ENCODE data around the gene GMDS.
A peak's percentile ranks its signal among the peaks of the same experiment; 100 is the strongest.

GMDS gene

DNA sequence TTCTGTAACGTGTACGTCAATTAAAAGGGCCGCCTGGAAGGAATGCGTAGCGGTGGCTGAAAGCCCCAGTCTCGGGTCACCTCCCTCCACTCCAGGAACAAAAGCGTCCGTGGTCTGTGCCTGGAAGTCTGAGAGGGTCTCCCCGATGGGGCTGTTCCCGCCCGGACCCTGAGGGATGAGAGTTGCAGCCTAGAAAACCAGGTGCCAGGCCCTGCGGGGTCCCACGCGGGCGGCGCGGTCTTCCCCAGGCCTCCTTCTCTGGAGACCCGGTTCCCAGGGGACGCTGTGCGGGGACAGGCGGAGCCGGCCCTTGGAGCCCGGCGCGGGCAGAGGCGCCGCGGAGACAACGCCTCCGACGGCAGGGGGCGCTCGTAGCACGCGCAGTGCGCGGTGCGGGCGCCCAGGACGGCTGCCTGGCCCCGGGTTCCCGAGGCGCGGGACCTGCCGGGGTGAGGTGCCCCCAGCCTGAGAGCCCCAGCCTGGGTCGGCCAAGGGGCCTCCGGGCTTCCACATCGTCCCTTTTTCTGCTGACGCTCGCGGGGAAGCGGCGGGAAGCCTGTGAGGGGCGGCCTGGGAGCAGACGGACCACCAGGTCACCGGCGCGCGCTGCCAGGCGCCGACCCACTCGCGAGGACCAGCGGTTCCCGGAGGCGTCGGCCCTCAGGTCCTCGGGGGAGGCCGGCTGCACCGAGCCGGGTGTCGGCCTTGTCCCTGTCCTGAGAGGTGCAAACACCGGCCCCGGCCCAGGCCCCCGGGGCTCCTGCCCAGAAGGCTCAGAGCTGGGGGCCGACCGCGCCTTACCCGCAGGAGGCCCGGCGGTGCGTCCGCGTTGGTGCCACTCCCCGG, 641.0 kb downstream of the GMDS start:
- peak in 1 of 2 donors; percentile 49 for DNase-seq (ENCODE audit: low read depth in 2 of 2)

DNA sequence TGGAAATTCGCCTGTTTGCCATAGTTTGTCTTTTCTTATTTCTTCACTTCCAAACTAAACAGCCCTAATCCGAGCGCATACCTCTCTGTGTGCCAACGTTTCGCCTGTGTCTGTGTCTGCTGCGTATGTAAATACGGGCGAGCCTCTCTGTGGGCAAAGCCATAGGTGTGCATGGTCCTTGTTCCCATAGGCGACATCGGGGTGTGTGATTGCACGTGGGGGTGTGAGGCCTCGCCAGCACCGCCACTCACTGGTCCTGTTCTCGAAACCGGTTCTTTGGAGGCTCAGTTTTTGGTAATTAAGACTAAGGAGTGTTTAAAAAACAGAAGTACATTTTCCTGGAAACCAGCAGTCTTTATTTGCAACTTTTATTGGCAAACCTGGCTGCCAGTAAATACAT, 641.7 kb downstream of the GMDS start:
- no peak for DNase-seq (ENCODE audit: low read depth in 2 of 2)

DNA sequence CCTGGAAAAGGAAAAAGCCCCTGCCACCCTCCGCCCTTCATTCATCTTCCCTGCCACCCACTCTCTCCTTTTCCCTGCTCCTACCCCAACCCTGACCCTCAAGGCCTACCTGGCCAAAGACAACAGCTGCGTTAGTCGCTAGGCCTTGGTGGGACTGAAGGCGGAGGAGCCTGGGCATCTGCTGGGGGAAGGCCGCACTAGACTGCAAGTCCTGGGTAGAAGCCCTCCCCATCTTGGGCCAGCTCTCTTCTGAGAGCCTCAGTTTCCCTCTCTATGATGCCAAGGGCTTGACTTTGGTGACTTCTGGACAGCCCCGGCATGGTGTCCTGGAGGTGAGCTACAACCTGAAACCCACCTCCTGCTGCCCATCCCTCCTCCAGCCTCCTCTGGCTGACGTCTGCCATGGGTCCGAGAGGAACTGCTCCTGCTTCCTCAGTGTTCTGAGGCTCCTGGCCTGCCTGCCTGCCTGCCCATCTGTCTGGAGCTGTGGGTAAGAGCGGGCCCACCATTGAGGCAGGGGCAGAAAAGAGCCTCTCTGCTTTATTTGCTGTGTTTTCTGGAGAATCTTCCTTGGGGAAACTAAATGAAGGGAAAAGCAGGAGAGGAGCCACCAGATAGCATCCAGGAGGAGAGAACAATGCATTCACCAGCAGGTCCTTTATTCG, 643.2 kb downstream of the GMDS start:
- no peak for DNase-seq (ENCODE audit: low read depth in 2 of 2)

DNA sequence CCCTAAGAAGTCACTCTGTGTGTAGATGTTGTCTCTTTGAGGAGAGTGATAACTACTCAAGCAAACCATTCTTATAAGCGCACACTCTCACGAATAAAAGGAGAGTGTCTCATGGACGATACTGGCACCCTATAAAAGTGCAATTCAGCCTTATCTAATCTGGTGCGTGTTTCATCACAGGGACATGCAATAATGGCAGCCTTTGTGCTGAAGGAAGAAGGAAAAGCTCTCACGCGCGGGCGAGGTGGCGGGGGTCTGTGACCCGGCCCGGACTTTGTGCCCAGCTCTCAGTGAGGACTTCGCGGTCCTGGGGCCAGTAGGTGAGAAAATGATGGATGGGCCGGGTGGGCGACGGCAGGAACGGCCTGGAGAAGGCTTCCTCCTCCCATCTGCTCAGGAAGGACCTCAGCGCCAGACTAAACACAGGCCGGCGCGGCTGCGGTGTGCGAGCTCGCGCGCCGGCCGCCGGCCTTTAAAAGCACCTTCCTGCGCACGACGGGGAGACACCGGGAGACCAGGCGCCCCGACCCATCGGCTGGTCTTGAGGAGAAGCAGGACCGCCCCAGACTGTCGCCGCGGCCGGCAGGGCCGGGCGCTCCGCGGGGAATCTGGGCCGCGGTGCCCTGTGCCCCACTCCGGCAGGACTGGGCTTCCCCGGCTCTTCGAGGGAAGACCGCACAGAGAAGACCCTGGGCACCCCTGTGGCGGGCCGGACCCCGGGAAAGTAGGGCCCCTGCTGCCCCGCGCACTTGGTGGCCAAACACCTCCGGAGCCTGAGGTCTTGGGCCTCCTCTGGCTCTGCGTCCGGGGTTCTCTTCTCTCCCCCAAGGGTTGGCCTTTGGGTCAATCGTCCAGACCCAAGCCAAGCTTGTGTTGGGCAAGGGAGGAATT, 644.0 kb downstream of the GMDS start:
- DNase-seq (ENCODE audit: low read depth in 2 of 2): no peak

DNA sequence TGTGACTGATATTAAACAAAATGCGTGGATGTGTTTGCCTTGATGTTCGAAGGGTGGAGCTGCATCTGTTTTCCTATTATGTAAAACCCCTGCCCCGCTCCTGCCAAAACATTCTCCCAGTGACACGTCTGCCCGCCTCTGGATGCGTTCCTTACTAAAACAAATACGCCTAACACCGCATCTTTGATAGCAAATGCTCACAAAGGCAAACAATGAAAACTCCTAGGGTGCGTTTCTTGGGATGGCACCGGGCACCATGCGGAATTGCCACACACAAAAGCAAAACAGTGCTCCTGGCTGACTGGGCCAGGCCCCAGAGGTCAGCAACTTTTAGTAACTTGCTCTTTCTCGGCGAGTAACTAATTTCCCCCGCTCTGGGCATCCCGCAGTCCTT, 644.6 kb downstream of the GMDS start:
- DNase-seq (ENCODE audit: low read depth in 2 of 2): no peak

DNA sequence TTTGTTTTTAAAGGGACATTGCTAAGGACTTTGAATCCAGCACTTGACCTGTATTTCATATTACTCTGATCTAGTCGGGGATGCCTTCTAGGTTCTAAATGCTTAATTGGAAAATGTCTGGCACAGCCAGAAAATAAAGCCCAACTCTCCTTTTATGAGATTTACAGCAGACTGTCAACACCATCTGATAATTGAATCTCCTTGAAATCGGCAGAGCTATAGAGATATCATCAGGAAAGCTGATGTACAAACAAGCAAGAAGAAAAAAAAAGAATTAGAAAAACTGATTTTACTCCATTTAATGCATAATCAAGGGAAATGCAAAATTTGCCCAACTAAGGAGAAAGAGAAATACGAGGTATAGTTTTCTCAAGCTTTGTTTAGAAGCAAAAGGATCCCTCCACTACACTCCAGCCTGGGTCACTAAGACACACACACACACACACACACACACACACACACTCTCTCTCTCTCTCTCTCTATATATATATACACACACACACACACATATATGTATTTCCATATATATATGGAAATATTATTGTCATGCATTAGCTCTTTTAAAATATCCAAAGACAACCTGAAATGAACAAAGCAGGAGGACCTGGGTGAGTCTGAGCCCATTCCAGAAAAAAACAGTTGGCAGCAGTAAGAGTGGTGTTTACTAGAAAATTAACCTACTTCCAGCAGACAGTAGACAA, 645.2 kb downstream of the GMDS start:
- DNase-seq (ENCODE audit: low read depth in 2 of 2): no peak

DNA sequence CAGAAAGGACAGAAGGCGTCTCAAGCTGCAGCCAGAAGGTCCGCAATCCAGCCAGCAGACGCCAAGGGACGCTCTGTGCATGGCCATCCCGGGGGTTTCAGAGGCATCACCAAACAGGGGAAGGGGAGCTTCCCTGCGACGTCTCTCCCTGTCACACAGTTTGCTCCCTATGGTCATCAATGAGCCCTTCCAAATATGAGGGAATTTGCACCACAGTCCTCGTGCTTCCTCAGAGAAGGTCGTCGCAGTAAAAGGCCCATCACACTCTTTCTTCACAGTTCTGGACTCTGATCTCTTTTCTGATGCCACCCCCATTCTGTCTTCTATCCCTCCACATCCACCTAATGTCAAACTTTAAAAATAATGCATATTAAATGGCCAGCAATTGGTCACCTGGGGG, 645.9 kb downstream of the GMDS start:
- DNase-seq (ENCODE audit: low read depth in 2 of 2): no peak

DNA sequence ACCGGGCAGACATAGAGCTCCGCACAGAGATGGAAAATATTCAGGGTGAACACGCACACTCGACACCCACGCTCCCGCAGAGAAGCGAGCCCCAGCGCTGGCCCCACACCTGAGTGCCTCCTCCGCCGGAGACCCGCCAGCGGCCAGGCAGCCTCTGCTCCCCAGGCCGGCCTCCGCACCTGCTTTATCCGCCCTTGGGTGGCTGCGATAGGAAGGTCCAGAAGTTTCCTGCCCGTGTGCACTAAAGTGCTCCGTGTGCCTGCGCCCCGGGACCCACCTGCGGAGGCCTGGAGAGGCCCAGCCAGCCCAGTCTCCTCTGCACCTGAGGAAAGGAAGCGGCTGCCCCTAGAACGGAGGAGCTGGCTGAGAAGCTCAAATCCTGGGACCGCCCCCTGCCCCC, 646.5 kb downstream of the GMDS start:
- no peak for DNase-seq (ENCODE audit: low read depth in 2 of 2)

DNA sequence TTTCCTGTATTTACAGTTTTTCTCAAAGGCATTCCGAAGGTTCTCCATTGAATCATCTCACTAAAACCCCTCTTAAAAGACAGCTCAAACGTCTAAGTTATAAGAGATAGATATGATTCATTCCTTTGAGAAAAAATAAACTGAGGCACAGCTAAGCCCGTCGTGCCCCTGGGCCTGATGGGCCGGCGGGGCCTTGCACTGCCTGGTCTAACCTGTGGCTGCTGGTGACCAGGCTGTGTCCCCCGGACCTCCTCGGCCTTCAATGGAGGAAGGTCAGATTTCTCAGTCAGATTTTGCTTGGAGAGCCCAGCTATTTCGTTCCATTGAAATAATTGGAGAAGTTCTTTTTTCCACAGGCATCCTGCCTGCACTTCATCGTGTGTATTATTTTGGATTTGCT, 647.0 kb downstream of the GMDS start:
- no peak for DNase-seq (ENCODE audit: low read depth in 2 of 2)

DNA sequence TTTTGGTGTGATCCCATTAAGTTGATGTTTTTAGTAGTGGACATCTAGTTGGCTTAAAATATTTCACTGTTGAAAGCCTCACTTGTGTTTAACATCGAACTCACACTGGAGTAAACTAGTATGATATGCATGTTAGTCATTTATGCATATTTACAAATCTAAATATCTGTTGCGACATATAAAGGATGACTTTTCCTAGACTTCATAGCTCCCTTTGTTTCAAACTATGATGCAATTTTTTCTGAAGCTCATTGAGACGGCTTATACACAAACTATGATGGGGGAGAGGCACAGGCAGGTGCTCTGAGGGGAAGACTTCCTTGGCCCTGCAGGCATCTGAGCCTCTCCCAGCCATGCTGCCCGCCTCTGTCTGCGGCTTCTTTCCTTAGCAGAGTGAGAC, 647.5 kb downstream of the GMDS start:
- no peak for DNase-seq (ENCODE audit: low read depth in 2 of 2)

DNA sequence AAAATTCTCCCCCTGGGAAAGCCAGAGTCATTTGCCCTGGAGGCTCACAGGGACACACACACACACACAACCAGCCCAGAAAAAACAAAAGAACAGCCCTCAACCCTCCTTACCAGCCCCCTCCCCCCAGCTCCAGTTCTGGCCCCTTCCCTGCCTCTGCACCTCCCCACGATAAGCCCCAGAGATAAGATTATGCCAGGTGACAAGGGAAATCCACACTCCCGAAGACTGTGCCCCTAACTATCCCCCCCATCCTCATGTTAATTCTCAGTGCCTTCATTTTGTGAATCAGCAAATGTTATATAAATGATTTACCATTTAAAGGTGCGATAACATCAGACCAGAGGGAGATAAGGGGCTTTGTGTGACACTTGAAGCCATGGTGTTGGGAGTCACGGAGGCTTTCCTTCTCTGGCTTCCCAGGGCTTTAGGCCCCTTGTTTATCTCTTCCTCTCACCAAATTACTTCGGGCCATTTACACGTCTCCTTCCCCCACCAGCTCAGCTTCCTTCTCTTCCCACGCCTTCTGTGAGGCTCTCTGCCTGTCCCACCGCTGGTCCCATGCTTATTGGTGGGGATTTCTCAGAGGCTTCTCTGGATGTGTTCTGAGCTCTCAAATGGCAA, 648.2 kb downstream of the GMDS start:
- no peak for DNase-seq (ENCODE audit: low read depth in 2 of 2)

DNA sequence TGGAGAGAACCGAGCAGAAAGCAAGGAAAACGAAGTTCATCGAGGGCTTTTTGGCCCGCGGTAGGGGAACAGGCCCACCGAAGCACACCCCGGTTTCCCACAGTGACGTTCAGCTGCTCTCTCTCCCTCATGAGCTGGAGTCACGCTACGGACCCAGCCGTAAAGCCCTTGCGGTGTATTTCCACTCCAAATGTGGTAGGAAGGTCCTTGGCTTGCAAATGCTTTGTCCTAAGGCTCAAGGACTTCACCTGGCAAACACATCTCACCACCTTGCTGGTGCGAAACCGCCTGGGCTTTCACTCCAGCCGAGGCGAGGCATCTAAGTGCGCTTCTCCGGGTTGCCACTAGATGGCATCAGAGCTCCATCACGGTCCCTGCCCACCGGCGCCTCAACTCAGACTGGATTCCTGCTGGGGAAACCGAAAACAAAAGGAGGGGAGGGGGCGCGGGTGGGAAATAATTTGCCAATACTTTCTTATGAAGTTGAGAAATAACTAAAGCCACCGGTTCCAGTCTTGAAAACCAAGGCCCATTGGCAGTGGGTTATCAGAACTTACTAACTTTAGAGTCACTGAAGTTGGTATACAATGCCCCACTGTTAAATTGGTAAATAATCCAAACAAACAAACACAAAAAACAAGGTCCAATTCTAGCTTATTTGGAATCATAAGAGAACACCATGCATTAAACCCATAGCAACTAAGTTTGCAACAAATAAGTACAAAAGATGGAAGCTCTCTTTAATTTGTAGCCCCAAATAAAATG, 649.1 kb downstream of the GMDS start:
- DNase-seq (ENCODE audit: low read depth in 2 of 2): peak; percentile 33 to 44

DNA sequence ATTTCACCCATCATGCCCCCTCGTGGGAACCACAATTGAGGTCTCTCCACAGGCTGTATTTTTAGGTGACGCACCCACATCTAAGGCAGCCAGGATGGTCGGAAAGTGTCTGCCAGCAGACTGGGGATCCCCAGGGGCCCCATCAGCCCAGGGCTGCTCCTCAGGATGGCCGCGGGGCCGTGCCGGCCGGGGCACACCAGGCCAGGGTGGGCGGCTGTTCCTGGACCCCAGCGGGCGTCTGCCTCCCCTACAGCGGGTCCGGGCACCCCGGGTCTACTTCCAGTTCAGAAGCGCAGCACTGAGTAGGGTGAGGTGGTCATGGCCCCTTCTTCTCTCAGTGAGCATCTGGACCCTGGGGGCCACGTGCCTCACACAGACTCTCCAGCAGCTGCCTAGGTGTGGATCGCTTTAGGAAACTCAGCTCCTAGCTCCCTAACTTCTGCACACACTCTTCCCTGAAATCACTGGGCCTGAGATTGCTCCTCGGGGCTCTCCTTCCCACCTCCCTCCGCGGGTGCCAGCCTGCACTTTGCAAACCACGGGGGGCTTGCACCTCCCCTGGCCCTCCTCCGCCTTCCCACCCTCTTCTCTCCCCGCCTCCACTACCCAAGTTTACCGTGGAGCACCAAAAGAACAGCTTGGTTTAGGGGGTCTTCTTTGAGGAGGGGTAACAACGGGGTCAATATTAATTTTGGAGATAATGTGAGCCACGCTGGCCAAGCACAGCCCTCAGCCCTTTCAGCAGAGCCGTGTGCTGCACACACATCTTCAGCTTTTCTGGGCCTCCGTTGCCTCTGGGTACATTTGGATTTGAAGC, 649.9 kb downstream of the GMDS start:
- DNase-seq (ENCODE audit: low read depth in 2 of 2): no peak

DNA sequence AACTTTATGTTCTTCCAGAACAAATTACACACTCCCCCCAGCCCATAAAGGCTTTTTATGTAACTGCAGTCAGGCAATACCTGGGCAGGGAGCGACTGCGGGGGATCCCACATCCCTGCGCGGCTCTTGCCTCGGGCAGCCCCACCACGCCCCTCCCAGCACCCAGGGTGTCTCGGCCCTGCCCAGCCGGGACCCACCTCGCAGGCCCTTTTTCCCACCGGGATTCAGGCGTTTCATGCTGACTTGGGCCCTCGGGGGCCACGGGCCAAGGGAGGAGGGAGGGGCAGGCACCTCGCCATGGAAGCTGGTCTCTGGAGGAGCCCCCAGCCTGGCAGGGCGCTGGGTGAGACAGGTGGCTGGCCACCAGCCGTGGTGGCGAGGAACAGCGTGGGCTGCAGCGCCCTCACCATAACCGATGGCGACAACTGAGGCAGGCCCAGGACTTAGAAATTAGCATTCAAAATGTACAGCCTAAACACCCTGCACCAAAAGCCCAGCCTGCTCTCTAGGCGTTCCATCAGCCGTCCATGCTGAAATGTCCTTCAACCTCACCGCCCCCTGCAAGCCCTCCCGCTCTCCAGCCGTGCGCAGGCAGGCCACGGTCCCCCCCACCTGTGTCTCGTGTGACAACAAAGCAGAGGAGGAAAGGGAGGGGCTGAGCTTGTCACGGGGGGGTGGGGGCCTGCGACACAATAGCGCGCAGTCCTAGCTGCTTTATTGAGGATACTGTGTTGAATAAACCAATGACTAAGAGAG, 650.8 kb downstream of the GMDS start:
- no peak for DNase-seq (ENCODE audit: low read depth in 2 of 2)

DNA sequence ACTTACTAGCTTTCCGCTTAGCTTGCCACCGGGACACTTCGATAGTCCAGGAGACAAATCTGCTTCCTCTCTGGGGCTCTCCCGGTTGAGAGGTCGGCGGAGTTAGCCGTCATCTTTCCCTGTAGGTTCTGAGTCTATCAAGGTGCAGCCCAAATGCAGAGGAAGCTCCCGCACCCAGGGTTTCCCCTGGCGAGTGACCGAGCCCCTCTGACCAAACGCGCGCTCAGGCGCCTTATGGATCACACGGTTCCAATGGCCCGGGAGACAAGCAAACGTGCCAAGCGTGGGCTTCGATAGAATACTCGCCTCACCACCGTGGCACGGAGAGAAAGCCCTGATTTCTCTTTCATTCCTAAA, 651.5 kb downstream of the GMDS start:
- DNase-seq (ENCODE audit: low read depth in 2 of 2): no peak

DNA sequence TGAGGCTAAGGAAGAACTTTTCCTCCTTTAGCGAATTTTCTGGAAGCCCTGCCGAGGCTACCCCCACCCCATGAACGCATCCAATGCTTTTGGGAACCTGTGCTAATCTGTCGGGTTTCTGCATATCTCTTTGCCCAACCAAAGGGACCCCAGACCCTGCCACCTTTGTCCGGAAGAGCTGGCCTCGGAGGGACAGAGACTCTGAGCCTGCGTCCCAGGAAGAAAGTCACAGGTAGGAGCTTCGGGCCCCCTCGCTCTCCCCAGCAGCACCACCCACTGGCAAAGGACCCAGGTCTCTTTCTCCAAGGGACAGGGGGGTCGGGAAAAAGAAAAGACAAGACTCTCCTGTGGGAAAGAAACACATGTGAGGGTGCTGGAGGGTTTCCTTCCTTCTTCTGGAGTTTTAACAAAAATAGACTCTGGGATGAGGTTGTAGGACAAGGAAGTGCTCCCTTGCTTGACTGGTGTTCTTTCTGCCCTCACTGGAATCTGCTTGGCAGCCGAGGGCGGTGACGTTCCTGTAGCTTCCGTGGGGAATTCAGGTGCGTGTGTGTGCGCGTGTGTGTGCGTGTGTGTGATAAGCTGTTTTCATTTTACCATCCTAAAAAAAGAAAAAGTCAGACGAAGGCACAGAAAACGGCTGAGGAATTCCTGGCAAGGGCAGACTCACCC, 652.0 kb downstream of the GMDS start:
- no peak for DNase-seq (ENCODE audit: low read depth in 2 of 2)

DNA sequence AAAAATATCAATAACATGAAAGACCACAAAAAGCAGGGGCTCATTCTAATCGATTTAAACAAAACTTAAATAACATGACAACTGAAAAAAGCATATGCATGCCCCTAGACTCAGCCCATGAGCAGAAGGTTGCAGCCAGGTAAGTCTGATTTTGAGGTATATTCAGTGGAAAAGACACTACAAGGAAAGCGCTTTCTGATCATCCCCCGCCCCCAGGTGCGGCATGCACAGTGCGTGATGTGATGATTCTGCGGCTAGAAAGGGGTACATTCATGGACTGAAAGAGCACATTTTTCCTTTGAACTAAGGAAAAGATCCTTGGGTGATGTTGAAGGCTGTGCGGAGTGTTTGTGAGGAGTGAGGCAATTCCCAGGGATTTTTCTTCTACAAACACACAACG, 652.6 kb downstream of the GMDS start:
- DNase-seq (ENCODE audit: low read depth in 2 of 2): no peak

DNA sequence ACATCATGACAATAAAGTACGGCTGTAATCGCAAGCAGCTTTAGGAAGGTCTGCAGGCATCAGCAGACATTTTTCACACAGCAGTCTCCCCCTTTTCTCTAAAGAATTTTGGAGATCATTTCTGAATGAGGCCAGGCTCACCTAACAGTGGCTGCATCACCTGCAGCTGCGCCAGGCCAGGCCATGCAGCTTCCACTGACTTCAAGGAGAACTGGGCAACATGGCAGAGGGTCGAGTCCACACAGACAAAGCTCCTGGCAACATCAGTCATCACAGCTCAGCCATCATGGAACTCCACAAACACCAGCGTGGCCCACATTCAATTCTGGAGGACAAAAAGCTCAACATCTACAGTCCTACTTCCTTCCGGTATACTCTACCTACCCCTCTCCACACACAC, 653.5 kb downstream of the GMDS start:
- no peak for DNase-seq (ENCODE audit: low read depth in 2 of 2)

DNA sequence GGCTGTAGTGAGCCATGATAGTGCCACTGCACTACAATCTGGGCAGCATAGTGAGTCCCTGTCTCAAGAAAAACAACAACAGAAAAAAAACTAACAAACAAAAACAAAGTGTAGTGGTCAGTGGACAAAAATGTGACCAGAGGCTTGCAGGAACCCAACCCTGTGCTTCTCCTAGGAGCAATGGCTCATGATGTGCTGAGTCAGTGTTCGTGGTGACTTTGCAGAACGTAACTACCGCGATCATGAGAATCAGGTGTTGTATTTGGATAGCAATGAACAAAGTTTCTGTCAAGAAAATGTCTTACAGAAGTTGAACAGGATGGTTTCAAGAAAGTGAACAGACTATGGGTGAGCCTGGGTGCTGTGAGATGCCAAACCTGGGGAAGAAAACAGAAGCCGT, 654.2 kb downstream of the GMDS start:
- DNase-seq (ENCODE audit: low read depth in 2 of 2): no peak
